ENCODE results near the gene MBLAC1. TPM values are rescaled to one million over a fixed set of nuclear protein-coding genes. Genes with fewer than 3 reads are reported as not detected.

Gene MBLAC1
- total RNA-seq, 1 experiment from 2014 or later = 3.5 TPM

DNA sequence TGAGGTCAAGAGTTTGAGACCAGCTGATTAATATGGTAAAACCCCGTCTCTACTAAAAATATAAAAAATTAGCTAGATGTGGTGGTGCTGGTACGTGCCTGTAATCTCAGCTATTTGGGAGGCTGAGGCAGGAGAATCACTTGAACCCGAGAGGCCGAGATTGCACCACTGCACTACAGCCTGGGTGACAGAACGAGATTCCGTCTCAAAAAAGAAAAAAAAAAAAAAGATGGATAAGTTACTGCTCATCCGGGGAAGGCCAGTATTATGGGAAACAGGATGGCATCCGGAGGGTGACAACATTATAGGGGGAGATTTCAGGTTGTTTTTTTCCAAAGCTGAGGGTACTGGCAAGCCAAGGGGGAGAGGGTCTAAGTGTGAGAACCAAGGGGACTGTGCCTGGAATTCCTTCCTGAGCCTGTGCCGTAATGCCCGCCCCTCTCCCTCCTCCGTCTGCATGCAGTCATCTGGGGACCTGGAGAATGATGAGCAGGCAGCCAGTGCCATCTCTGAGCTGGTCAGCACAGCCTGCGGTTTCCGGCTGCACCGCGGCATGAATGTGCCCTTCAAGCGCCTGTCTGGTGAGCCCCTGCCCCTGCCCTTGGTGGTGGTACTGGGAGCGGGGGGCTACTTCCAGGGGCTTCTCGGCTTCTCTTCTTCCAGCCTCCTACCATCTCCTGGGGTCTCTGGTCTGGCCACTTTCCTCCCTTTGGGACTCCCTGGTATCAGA is 26.3 kb downstream of the MBLAC1 start (continued):
- TF ChIP-seq ATF6 (CRISPR knock-in tag; IDR thresholded peaks at IDR 0.05) (no peak), CREB1 (CRISPR knock-in tag; IDR thresholded peaks at IDR 0.05) (no peak), ZNF263 (CRISPR knock-in tag; IDR thresholded peaks at IDR 0.05; ENCODE audit: low read depth) (no peak)
- TF ChIP-seq, protein P1, sequence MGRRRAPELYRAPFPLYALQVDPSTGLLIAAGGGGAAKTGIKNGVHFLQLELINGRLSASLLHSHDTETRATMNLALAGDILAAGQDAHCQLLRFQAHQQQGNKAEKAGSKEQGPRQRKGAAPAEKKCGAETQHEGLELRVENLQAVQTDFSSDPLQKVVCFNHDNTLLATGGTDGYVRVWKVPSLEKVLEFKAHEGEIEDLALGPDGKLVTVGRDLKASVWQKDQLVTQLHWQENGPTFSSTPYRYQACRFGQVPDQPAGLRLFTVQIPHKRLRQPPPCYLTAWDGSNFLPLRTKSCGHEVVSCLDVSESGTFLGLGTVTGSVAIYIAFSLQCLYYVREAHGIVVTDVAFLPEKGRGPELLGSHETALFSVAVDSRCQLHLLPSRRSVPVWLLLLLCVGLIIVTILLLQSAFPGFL (CRISPR knock-in tag; IDR thresholded peaks at IDR 0.05; ENCODE audit: borderline replicate concordance) = no peak

- ChIA-PET CTCF (interaction anchor here (1.5 kb wide), 1 partner anchor 23 kb away, joined by 5 read pairs; no protein-coding TSS in a partner anchor), POLR2A (no interaction called here)
- H3K27me3 Mint-ChIP-seq (ENCODE audit: low read depth) = no peaks in the 10 kb centered on the region
- H3K36me3 Mint-ChIP-seq = peaks cover 32% of the 10 kb centered on the region
- TF ChIP-seq SMAD3 (CRISPR knock-in tag; IDR thresholded peaks at IDR 0.05; ENCODE audit: borderline replicate concordance) = no peak
- 0 out of 2 replicates have a peak, but pooled peaks have one; percentile 3 for TF ChIP-seq ZNF121 (CRISPR knock-in tag; IDR thresholded peaks at IDR 0.05)
- no peak for TF ChIP-seq ZNF512 (CRISPR knock-in tag; IDR thresholded peaks at IDR 0.05; ENCODE audit: borderline replicate concordance)
- no peak for TF ChIP-seq RELA (CRISPR knock-in tag; IDR thresholded peaks at IDR 0.05; ENCODE audit: borderline replicate concordance)
- TF ChIP-seq ZNF423 (CRISPR knock-in tag; IDR thresholded peaks at IDR 0.05) = no peak
- no peak for TF ChIP-seq ZNF263 (CRISPR knock-in tag; IDR thresholded peaks at IDR 0.05; ENCODE audit: low read depth)
- no peak overlapping the region for H3K4me3 Mint-ChIP-seq
- H3K9me3 Mint-ChIP-seq = no peaks in the 10 kb centered on the region
- ATAC-seq (no peak), DNase-seq (ENCODE audit: low spot score) (no peak)
- peaks cover 36% of the 10 kb centered on the region for H3K4me1 Mint-ChIP-seq
- H3K27ac Mint-ChIP-seq = peak overlapping the region; percentile 27; the same call in 1 of the 2 replicates
These were observed 27.2 kb downstream of the MBLAC1 start for GRCh38 chr7:100153708-100154535.

DNA sequence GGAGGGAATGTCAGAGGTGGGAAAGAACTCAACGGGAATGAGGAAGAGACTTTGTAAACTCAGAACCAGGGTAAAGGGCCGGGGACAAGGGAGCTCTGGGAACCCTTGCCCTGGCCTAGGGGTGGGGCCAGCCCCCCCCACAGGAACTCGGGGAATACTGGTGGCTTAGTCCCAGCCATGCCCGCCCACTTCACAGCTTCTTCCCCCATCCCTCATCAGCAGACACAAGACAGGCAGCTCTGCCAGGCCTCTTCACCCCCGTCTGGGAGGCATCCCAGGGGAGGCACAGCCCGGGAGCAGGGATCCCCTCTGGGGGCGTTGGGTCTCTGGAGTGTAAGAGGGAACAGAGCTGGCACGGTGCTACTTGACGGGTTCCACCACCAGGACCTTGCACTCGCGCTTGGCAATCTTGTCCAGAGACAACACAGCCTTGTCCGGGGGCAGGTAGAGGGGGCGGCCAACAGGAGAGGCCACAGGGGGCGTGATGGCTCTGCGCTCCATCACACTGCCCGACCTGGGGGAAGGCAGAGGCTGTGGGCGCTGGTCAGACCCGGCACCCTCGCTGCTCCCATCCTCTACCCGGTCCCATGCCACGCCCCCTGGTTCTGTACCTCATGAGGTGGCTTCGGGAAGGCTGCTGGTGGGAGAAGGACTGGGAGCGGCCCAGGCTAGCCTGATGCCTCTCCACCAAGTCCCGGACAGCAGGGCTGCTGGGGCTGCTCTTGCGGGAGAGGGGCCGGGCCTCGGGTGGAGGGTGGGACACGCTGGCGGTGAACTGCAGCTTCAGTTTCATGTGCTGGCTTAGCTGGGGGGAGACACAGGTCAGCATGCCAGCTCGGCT is 28.1 kb downstream of the MBLAC1 start:
- Mint-ChIP-seq H3K36me3 (peaks cover 32% of the 10 kb centered on the region), H3K27me3 (ENCODE audit: low read depth) (no peaks in the 10 kb centered on the region), H3K4me1 (peaks cover 39% of the 10 kb centered on the region), H3K9me3 (no peaks in the 10 kb centered on the region), H3K4me3 (no peak overlapping the region), H3K27ac (no peak overlapping the region; the same call in 1 of the 2 replicates)
- TF ChIP-seq CDX4 (CRISPR knock-in tag; IDR thresholded peaks at IDR 0.05; ENCODE audit: borderline replicate concordance) (no peak), ARID4B (CRISPR knock-in tag; IDR thresholded peaks at IDR 0.05; ENCODE audit: borderline replicate concordance) (0 out of 2 replicates have a peak, but pooled peaks have one; percentile 39)
- POLR2A ChIA-PET = interaction anchor here (0.7 to 1.0 kb wide), 2 partner anchors 13 to 22 kb away, joined by 3 read pairs; no protein-coding TSS in a partner anchor
- CTCF ChIA-PET = interaction anchor here (1.5 kb wide), 1 partner anchor 24 kb away, joined by 5 read pairs; no protein-coding TSS in a partner anchor
- no peak for ATAC-seq
- no peak for DNase-seq (ENCODE audit: low spot score)
